ENCODE results near the gene MAF.

- TF ChIP-seq, protein P1, sequence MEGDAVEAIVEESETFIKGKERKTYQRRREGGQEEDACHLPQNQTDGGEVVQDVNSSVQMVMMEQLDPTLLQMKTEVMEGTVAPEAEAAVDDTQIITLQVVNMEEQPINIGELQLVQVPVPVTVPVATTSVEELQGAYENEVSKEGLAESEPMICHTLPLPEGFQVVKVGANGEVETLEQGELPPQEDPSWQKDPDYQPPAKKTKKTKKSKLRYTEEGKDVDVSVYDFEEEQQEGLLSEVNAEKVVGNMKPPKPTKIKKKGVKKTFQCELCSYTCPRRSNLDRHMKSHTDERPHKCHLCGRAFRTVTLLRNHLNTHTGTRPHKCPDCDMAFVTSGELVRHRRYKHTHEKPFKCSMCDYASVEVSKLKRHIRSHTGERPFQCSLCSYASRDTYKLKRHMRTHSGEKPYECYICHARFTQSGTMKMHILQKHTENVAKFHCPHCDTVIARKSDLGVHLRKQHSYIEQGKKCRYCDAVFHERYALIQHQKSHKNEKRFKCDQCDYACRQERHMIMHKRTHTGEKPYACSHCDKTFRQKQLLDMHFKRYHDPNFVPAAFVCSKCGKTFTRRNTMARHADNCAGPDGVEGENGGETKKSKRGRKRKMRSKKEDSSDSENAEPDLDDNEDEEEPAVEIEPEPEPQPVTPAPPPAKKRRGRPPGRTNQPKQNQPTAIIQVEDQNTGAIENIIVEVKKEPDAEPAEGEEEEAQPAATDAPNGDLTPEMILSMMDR (conservative IDR thresholded peaks at IDR 0.05; ENCODE audit: low read depth, low read length), result no peak
- TF ChIP-seq EZH2 (IDR thresholded peaks at IDR 0.05; ENCODE audit: borderline replicate concordance, low read depth, low read length, poor library complexity, severe bottlenecking), result no peak
Observed at GRCh38 chr16:79599837-79600637, 500 bp downstream of the MAF start.

All from A673 (cell line).